DOHH2 (cell line): Measurements from ENCODE around the gene E2F2.

Experiments used
- EZH2phosphoT487 ChIP-seq: fragments of 200-600 bp; sonication (generic); IDR thresholded peaks from 2 replicates; pipeline ENCODE4 v1.6.1; 2017; ENCODE audit warnings: borderline replicate concordance, mild to moderate bottlenecking, antibody characterized with exemption, low read length, moderate library complexity, mixed read lengths
- TF ChIP-seq, protein P1 (sequence below): fragments of 200-600 bp; sonication (generic); IDR thresholded peaks from one replicate; pipeline ENCODE4 v1.5.1; 2014; ENCODE audit warnings: antibody characterized with exemption, mild to moderate bottlenecking, low read depth, low read length; ENCODE audit not compliant: poor library complexity, severe bottlenecking

DNA sequence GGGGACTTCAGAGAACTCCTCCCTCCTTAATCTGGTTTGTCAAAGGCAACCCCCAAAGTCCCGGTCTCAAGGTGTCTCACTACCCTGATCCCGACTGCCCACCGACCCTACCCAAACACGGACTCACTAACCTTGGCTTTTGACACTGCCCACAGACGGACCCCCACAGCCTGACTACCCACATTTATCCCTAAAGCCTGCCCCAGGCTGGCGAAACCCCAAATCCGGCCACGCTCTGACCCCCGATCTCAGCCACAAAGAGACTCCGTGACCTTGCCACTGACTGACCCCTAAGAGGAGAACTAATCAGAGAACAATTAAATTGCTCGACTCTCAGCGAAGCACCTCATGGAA, 23.1 kb upstream of the E2F2 start:
- TF ChIP-seq, protein P1, sequence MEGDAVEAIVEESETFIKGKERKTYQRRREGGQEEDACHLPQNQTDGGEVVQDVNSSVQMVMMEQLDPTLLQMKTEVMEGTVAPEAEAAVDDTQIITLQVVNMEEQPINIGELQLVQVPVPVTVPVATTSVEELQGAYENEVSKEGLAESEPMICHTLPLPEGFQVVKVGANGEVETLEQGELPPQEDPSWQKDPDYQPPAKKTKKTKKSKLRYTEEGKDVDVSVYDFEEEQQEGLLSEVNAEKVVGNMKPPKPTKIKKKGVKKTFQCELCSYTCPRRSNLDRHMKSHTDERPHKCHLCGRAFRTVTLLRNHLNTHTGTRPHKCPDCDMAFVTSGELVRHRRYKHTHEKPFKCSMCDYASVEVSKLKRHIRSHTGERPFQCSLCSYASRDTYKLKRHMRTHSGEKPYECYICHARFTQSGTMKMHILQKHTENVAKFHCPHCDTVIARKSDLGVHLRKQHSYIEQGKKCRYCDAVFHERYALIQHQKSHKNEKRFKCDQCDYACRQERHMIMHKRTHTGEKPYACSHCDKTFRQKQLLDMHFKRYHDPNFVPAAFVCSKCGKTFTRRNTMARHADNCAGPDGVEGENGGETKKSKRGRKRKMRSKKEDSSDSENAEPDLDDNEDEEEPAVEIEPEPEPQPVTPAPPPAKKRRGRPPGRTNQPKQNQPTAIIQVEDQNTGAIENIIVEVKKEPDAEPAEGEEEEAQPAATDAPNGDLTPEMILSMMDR = no peak
- no peak for TF ChIP-seq EZH2phosphoT487
